NCI-H1930 (cell line): ENCODE measurements around the gene SUCLG2.

ENCODE experiments used
- DNase-seq, 2 experiments: peaks; one replicate each; lab custom pipeline; 2025; lab: John Stamatoyannopoulos, UW

SUCLG2 gene

DNA sequence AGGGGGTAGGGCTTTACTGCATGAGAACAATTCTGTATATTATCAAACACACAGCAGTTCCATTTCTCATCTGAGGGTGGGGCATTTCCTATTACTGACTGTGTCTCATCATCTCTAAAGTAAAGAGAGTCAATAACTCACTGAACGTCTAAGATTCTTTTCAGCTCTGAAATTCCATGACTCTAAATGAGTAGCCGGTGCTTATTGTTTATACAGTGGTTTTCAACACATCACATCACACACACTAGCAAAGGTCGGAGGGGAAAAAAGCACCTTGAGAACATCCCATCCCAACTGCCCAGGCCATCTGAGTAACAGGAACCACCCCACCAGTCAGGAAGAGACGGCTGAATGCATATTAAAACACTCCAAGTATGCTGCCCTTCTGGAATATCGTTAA is 196.0 kb downstream of the SUCLG2 start:
- no peak for DNase-seq

DNA sequence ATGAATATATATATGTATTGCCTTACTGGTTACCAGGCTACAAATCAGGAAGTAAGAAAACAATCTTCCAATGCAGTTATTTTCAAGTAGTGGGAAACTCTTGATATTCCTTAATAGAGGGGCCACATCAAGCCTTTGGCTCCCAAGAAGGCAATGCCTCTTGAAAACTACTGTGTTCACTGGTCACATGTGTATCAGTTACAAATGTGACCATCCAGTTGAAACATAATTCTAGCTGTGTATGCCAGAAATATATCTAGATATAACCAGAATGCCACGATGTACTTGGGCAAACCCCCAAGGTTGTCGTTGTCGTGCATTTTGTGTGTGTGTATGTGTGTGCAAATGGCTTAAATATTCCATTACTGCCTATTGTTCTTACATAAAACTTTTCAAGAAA is 200.8 kb downstream of the SUCLG2 start:
- DNase-seq, result no peak

DNA sequence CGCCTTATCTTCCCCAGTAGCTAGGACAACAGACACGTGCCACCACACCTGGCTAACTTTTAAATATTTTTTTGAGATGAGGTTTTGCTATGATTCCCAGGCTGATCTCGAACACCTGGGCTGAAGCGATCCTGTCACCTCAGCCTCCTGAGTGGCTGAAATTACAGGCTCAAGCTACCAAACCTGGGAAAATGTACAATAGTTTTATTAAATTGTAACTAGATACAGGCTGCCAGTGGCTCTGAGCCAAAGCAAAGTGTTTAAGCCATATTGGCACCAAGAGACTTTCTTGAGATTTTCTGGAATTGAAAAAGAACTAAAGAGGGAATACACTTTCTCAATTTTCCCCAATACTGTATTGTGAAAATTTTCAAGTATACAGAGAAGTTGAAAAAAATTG is 204.3 kb downstream of the SUCLG2 start:
- DNase-seq, result no peak

DNA sequence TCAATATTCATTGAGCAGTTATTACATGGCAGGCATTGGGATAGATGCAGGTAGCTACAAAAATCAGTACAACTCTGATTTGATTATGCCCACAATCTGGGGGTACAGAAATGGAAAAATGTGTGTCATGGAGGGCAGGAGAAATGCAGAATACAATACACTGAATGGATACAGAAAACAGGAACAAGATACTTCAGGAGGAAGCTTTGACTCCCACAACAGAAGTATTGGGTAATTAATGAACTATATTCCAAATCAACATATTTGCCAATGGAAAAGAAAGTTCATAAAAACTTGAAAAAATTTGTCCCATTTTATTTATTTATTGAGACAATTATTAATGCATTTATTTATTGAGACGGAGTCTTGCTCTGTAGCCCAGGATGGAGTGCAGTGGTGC is 207.0 kb downstream of the SUCLG2 start:
- no peak for DNase-seq

DNA sequence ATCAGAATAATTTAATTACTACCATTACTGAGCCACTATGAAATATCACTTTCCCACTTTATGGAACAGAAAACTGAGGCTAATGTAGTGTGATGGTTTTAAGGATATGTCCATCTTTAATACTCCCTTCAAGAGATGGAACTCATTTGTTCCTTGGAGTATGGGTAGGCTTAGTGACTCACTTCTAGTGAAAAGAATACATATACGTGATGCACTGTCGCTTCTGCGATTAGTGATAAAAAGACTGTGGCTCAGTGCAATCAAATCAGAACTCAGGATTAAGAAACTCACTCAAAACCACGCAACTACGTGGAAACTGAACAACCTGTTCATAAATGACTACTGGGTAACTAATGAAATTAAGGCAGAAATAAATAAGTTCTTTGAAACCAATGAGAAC is 216.6 kb downstream of the SUCLG2 start:
- DNase-seq, result no peak

DNA sequence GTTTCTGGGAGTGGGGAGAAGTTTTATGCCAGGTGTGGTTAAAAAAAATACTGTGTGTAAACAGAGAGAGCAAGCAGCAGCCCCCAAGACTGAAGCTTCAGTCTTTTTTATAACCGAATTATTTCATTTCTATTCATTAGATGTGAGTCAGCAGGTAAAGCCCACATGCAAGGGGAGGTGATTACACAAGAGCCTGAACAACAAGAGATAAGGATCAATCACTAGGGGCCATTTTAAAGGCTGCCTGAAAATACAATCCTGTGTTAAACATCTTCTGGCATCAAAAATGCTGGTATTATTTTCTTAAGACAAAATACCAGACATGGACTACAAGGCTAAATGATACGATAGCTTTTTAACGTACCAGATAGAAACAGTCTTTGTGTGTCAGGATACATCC is 217.3 kb downstream of the SUCLG2 start:
- DNase-seq, result no peak

DNA sequence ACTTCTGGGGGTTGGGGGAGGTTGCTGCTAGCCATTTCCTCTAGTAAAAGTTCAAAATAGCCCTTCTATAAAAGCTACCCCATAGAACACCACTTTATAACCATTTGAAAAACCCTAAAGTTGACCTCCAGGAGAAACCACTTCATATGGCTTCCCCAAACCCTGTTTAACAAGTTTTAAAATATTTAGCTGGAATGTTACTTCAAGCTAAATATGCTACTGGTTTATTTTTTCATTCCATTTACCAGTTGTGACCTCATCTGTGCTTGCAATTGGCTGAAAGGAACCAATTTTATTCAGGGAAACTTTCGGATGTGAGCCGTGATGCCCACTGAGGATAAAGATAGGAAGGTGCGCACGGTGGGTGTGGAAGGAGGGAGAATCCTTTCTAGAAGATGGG is 221.3 kb downstream of the SUCLG2 start:
- DNase-seq, result no peak

DNA sequence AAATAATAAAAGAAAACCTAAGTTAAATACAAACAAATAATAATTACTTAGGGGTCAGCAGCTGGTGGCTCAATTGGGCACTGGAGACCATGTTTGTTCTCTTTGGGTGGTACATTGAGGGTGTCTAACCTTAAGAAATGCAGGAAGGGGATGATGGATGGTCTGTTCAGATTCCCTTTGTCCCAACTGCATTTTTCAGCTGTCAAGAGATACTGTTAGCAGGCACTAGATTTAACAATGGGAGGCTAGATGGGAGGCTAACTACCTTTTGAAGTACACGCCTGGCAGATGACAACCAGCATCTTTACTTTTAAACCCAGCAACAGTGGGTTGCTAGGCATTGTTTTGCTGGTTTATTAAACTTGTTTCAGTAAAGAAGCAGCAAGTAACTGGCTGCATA is 222.5 kb downstream of the SUCLG2 start:
- no peak for DNase-seq

DNA sequence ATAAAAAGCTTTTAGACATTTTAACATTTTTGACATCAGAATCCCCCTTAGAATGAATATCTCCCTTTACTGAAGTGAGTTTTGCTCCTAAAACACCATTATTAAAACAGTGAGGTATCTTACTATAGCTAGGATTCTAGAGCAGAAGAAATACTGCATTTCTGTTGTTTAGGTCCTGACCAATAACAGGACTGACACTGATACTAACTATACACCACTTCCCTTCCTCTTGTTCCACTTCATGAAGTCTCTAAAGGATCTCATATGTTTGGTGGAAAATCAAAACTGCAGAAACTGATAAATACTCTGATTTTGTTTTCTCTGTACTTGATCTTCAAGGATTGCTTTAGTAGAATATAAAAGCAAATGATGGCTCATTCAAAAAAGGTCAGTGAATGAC is 230.7 kb downstream of the SUCLG2 start:
- no peak for DNase-seq

DNA sequence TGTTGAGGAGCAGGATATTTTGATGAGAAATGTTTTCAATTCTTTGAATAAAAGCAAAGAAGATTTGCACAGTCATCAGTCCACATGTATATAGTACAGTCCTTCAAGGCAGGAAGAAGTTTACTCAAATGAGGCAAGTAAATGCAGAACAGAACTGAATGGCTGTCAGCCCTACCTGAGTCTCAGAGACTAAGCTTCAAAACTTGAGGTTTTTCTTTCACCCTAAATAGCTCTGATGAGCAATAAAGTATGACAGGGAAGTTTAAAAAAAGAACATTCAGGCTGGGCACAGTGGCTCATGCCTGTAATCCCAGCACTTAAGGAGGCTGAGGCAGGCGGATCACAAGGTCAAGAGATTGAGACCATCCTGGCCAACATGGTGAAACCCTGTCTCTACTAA is 232.5 kb downstream of the SUCLG2 start:
- no peak for DNase-seq

DNA sequence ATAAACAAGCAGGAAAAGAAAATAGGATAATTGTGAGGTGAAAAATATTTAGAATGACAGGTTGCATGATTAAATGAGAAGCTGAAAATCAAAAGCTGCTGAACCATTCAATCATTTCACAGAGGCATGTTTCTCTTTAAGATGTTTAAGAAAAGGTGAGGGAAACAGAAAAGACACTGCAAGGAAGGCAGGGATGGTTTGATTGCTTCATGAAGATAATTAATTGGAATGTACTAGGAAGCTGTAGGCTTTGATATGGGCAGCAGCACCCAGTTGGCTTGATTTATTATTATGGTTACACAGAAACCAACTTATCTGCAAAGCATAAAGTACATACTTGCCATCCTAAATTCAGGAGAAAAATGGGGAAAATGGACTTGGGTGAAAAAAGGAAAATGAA is 234.6 kb downstream of the SUCLG2 start:
- DNase-seq, result no peak

DNA sequence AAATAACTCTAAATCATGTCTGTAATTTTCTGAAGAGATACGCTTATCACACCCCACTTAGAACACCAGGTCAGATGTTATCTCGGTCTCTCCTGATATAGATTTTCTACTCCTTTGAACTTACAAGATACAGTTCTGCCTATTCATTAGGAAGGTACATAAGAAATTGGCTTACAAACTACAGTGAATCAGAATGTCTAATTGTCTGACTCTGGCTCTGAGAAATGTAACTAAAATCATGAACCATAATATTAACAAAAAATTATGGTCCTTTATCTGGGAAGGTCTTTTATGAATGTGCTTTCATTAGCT is 235.2 kb downstream of the SUCLG2 start:
- DNase-seq, result no peak

DNA sequence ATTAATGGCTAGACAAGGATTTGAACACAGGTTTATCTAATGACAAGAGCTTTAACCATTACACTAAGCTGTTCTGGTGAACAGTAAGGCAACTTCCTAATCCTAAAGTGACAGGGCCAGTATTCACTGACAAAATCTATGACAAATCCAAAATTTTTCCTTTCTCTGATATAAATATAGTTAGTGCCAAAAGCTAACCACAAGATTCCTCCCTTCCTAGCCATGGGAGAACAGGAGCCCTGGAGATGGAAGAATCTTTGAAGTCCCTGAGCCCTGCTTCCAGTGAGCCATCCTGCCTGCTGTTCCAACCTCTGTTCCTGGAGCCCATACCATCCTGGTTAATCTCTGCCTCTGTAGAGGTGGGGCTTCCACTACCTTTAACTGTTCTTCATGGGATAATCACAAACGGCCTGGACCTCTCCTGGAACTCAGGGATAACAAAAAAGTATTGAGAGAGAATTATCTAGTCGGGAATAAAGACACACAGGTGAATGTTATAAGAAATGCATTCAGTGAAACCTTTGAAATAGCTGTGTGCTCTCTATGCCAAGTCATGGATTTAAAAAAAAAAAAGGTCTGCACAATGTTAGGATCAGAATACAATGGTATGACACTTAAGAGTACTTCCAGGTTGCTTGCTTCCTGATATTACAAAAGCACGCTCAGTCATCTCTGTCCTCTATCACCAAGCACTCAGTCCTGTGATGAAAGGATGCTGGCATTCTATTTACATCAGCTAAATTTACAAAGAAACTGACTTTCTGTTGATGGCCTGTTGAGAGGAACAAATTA is 235.8 kb downstream of the SUCLG2 start:
- no peak for DNase-seq

DNA sequence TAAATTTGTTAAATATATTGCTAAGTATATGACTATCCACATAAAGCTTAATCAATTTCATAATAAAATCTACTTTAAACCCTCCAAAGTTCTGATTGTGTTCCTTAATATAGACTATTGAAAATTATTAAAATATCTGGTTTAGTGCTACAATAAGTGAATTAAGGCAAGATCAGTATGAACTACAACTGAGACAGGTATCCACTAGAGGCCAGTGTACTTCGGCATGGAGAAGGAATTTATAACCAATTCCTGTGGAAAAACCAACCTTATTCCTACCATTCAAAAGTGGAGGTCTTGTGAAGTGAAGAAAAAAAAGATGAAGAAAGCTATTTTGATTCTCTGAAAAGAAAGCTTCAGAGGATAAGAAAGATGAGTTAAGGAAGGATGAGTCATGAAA is 237.7 kb downstream of the SUCLG2 start:
- DNase-seq, result no peak

DNA sequence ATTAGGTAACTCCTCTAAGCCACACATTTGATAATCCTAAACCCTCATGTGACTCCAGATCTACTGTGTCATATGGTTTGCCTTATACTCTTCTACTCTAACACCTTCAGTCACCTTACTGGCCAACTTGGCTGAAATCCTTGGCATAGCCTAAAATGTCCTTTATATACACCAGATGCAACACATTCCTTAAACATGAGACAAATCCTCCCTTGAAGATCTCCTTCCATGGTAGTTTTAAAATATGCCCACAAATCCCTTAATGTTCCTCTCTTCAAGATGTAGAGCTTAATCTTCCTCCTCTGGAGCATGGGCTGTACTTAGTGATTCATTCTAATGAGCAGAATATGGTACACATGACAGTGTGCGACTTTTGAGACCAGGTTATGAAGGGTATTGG is 238.9 kb downstream of the SUCLG2 start:
- DNase-seq, result no peak

DNA sequence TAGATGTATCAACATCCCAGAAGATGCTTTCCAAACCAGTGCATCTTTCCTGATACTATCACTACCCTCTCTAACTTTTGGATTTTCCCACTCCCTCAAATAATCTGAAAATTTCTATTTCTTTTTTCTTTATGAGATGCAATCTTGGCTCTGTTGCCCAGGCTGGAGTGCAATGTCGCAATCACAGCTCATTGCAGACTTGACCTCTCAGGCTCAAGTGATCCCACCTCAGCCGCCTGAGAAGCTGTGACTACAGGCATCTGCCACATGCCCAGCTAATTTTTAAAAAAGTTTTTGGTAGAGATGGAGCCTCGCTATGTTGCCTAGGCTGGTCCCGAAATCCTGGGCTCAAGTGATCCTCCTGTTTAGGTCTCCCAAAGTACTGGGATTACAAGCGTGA is 239.7 kb downstream of the SUCLG2 start:
- DNase-seq, result no peak

DNA sequence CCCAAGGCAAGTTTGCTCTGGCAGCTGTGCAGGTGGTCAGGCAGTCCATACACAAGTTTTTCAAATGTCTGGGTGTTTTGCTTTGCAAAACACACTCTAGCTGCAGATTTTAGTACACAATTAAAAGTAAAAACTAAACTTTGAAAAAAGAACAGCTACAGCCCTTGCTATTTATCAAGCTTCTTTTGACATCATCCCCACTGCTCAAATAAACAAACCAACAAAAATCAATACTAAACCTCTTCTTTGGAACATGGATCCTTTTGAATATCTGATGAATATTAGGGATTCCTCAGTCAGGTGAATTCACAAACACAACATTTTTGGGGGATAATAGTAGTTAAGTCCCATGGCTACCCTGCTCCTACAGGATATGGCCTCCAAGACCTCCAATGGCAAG is 249.2 kb downstream of the SUCLG2 start:
- no peak for DNase-seq

DNA sequence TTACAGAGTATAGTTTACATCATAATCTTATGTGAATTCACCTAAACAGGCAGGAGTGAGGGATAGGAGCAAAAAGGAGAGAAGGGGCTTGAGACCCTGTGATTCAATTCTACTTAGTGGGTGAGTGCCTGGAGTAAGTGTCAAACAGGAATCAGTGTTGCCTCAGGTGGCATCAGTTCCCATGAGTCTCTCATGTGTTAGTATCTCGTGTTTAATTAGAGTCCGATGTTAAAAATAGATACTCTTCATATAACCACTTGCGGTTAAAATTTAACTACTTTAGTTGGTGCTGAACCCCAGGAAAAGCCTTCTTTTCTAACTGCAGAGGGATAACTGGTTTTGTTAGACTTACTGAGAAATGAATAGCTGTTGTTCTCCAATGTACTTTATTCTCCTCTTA is 251.5 kb downstream of the SUCLG2 start:
- no peak for DNase-seq

DNA sequence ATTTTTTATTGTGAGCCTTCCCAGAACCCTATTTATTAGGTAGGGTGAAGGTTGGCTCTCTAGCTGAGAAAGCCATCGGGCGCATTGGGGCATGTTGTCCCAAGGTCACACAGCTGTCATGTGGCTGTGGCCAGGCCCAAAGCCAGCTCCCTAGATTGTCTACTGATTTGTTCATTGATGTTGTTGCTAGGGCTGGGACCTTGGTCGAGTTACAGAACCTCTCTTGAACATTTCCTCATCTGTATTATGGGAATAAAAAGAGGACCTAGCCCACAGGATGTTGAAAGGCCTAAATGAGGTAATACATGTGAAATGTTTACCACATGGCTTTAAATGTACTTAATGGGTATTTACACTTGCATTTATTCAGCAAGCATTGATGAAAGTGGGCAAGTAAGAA is 252.5 kb downstream of the SUCLG2 start:
- DNase-seq, result no peak

DNA sequence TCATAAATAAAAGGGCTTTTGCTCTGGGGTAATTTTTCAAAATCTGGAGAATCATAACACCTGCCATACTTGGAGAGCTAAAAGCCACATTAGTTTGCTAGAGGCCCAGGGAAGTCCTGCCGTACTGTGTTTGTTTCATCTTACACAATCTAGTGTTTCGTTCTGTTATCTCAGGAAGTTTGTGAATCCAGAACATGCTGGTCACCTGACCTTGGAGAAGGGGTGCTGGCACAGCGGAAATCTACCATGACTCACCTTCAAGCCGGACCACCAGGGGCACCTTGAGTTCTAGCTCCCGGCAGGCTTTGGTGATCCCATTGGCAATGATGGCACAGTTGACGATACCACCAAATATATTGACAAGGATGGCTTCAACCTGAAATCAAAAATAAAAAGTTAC is 253.9 kb downstream of the SUCLG2 start:
- DNase-seq, result no peak

DNA sequence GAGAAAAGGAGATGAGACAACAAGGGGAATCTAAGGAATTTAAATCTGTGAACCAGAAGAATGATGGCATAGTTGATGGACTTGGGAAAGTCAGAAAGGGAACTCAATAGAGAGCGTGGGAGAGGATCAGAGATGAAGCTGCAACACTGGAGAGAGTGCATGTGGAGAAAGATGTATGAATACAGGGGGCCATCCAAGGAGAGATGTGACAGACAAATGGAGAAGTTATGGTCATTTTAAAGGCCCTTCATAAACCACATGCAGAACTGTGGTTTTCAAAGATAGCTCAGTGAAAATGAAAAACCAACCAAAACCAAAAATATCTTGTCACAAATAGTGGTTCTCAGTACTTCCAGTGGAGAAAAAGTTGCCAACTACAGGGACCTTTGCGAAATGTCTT is 265.2 kb downstream of the SUCLG2 start:
- no peak for DNase-seq

DNA sequence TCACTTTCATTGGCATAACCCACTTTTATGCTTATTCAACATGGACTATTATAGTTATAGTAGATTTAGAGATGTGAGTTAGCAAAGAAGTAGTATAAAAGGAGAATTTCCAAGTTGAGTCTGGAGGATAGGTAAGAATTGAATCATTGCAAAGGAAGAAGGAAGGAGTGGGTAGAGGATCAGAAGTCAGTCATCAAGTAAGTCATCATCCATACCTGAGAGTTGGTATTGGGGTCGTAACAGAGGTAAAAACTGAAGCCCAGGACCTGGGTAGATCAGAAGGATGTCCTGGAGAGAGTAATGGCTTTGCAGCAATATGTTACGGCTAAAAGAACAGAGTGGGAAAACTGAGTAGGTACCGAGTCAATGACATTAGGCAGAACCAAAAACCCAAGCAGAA is 265.7 kb downstream of the SUCLG2 start:
- no peak for DNase-seq

DNA sequence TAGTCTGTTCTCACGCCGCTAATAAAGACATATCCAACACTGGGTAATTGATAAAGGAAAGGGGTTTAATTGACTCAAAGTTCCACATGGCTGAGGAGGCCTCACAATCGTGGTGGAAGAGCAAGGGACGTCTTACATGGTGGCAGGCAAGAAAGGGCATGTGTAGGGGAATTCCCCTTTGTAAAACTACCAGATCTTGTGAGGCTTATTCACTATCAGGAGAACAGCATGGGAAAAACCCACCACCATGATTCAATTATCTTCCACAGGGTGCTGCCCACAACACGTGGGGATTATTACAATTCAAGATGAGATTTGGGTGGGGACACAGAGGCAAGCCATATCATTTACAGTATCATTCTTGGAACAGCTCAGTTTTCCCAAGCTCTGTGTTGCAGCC is 268.0 kb downstream of the SUCLG2 start:
- DNase-seq, result no peak

DNA sequence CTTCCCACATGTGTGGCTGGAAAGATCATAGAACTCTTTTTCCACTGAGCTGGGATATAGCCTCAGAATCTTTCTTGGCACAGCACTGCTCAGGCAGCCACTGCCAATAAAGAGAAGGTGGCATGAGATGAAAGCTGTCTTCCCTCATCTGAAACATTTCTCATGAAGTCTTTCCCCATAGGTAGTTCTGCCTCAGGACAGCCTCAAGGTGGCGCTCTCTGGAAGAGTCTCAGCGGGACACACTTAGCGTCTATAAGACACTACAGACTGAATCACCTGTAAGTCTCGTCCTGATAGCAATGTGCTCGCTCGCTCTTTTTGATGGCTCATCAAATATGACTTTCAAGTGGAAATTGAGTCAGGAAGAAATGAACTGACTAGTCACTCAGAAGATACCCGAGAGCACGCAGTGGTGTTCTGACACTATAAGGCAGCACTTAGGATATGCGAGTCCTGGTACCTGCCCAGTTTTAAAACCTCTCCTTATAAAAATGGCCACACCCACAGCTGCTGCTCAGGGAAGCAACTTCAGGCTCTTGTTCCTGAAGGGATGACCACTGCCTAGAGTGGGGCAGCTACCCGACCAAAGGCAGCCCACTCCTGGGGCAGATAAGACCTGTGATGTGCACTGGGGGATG is 269.5 kb downstream of the SUCLG2 start:
- no peak for DNase-seq
